K562 (cell line): ENCODE data around the gene FFAR4. TPM values are rescaled to one million over a fixed set of nuclear protein-coding genes. Genes with fewer than 3 reads are reported as not detected.

Experiments
- ATAC-seq: fragments of 200-7000 bp; cut with Tn5 transposase; 3 replicates; pipeline ENCODE4 v1.9.1; 2020; ENCODE audit warnings: moderate library complexity
- BruUV-seq: library from RNA; stranded (reverse); fragments of 400-500 nt; replicated peaks from 2 replicates; lab custom pipeline; 2021; lab: Mats Ljungman, UMichigan
- CTCF ChIA-PET: fragments of 300-600 bp; formaldehyde crosslinking; extraction: SDS; loops from one replicate; lab custom pipeline; 2021; ENCODE audit warnings: low intra/inter-chr PET ratio; lab: Yijun Ruan, JAX
- POLR2A ChIA-PET: fragments of 300-600, 350-650 bp; sonication (Branson Sonifier 250); formaldehyde crosslinking; extraction: SDS; loops from one replicate; lab custom pipeline; 2021; ENCODE audit warnings: antibody characterized with exemption, inconsistent platforms; lab: Yijun Ruan, JAX
- DNase-seq, 4 experiments: peaks; one replicate each; pipeline versions ENCODE4 v3.0.0 to v3.0.0-alpha.2; 2011 to 2018; ENCODE audit warnings: low spot score in 3 of 4, mixed read lengths in 3 of 4; ENCODE audit errors: extremely low read depth in 1 of 4
- FAIRE-seq: peaks from 2 replicates; lab custom pipeline; 2011; peaks lifted over from hg19 to GRCh38; lab: Jason Lieb, UNC
- H2AFZ ChIP-seq: 2 replicates; pipeline ENCODE4 v1.6.0; 2011; ENCODE audit warnings: low read depth, low read length, control low read depth, inconsistent platforms
- H3K27ac ChIP-seq: fragments of 200-600 bp; 3 replicates; pipeline ENCODE4 v1.8.0; 2011; ENCODE audit warnings: low read depth, mild to moderate bottlenecking, control low read depth, inconsistent platforms, low read length, moderate library complexity, mixed read lengths; ENCODE audit errors: extremely low read depth
- H3K27me3 ChIP-seq, 2 experiments: fragments of 300-600 bp in 1 of 2; 2 replicates in 1 of 2; 3 replicates in 1 of 2; pipeline versions ENCODE4 v1.6.0 to v1.8.0; 2011; ENCODE audit warnings: inconsistent platforms in 2 of 2, low read length in 2 of 2, mild to moderate bottlenecking in 1 of 2, mixed read lengths in 1 of 2, moderate library complexity in 1 of 2; ENCODE audit not compliant: control insufficient read depth in 2 of 2, insufficient read depth in 2 of 2
- H3K36me3 ChIP-seq: fragments of 300-600 bp; 3 replicates; pipeline ENCODE4 v1.8.0; 2011; ENCODE audit warnings: mild to moderate bottlenecking, low read length, inconsistent platforms; ENCODE audit not compliant: control insufficient read depth, insufficient read depth
- H3K4me1 ChIP-seq, 2 experiments: fragments of 200-600 bp in 1 of 2; replicated peaks in 1 of 2; 2 replicates in 1 of 2; 3 replicates in 1 of 2; pipeline versions ENCODE4 v1.5.1 to v1.8.0; 2011; ENCODE audit warnings: inconsistent platforms in 2 of 2, low read length in 2 of 2, mild to moderate bottlenecking in 1 of 2, mixed read lengths in 1 of 2, moderate library complexity in 1 of 2; ENCODE audit not compliant: control insufficient read depth in 2 of 2, insufficient read depth in 2 of 2
- H3K4me2 ChIP-seq: 2 replicates; pipeline ENCODE4 v1.6.1; 2011; ENCODE audit warnings: low read length, control low read depth, inconsistent platforms, mixed read lengths; ENCODE audit not compliant: insufficient read depth
- H3K4me3 ChIP-seq: fragments of 200-600 bp; sonication (generic), shearing (Covaris generic); 2 replicates; pipeline ENCODE4 v1.5.1; 2016; ENCODE audit warnings: control low read depth, inconsistent platforms
- H3K79me2 ChIP-seq: fragments of 200-600 bp; 3 replicates; pipeline ENCODE4 v1.8.0; 2011; ENCODE audit warnings: low read length, inconsistent platforms; ENCODE audit not compliant: control insufficient read depth, insufficient read depth
- H3K9ac ChIP-seq, 2 experiments: 2 replicates each; pipeline versions ENCODE4 v1.6.0 to v1.6.1; 2011; ENCODE audit warnings: low read depth in 2 of 2, low read length in 2 of 2, control low read depth in 1 of 2, inconsistent platforms in 1 of 2, mild to moderate bottlenecking in 1 of 2, mixed read lengths in 1 of 2; ENCODE audit not compliant: insufficient read depth in 1 of 2
- H3K9me1 ChIP-seq: one replicate; pipeline ENCODE4 v1.6.0; 2011; ENCODE audit warnings: inconsistent platforms, mild to moderate bottlenecking, low read length, moderate library complexity; ENCODE audit not compliant: control insufficient read depth, insufficient read depth
- H3K9me3 ChIP-seq: replicated peaks from 2 replicates; pipeline ENCODE4 v1.5.1; 2011; ENCODE audit warnings: low read depth, low read length, inconsistent platforms; ENCODE audit not compliant: control insufficient read depth, insufficient read depth
- H4K20me1 ChIP-seq: replicated peaks from 2 replicates; pipeline ENCODE4 v1.6.1; 2011; ENCODE audit warnings: low read length, inconsistent platforms, mixed read lengths; ENCODE audit not compliant: control insufficient read depth, insufficient read depth
- E2F6 ChIP-seq, 2 experiments: IDR thresholded peaks; 2 replicates each; pipeline ENCODE4 v1.6.1; 2011; ENCODE audit warnings: borderline replicate concordance in 1 of 2, control low read depth in 1 of 2, low read depth in 1 of 2, low read length in 1 of 2, mild to moderate bottlenecking in 1 of 2, mixed read lengths in 1 of 2, moderate library complexity in 1 of 2; ENCODE audit not compliant: insufficient read depth in 1 of 2, insufficient read length in 1 of 2, poor library complexity in 1 of 2, severe bottlenecking in 1 of 2; ENCODE audit errors: extremely low read depth in 1 of 2
- NFIC ChIP-seq: fragments of 450-650 bp; IDR thresholded peaks from 2 replicates; pipeline ENCODE4 v1.6.1; 2017; ENCODE audit warnings: mild to moderate bottlenecking, inconsistent platforms
- ZNF655 ChIP-seq: fragments of 250-450 bp; sonication (Bioruptor Pico); IDR thresholded peaks from 2 replicates; pipeline ENCODE4 v1.5.0; 2021
- WGBS: fragments of 100-300 bp; shearing (Covaris generic); methylation state at CpG from one replicate; pipeline ENCODE4 v1.1.6; 2016; ENCODE audit warnings: low coverage, mixed read lengths; ENCODE audit not compliant: insufficient coverage; ENCODE audit errors: missing lambda C conversion rate; 5-methylcytosine and 5-hydroxymethylcytosine counted together
- in situ Hi-C: fragments of 300-500 bp; cut with MboI; formaldehyde crosslinking; loops from 4 replicates; pipeline ENCODE4 v1.15.0; 2018; ENCODE audit warnings: inconsistent platforms, mixed read lengths
- intact Hi-C: fragments of 100-400 bp; cut with micrococcal nuclease; formaldehyde crosslinking; loops from 2 replicates; pipeline ENCODE4 v1.14.2; 2022
- polyA plus RNA-seq, 8 experiments: library from polyadenylated mRNA; depleted of rRNA in 4 of 8; stranded (reverse) in 5 of 8; unstranded in 3 of 8; fragments of >200 nt; fragmentation: Nextera tagmentation in 2 of 8; fragmentation: Illumina TruSeq in 1 of 8; extraction: Ambion mirVana in 2 of 8; extraction: Trizol in 1 of 8; gene quantifications; 2 replicates each; pipeline versions ENCODE4 v1.2.1 to v1.2.3, GENCODE V29; 2011 to 2014; ENCODE audit warnings: inconsistent platforms in 1 of 8, missing spikeins in 1 of 8
- total RNA-seq, 7 experiments: library from RNA; depleted of rRNA in 6 of 7; stranded (reverse); fragments of >200 nt in 6 of 7; fragmentation: Illumina TruSeq in 2 of 7; extraction: Trizol in 2 of 7; gene quantifications; 2 replicates each; pipeline versions ENCODE4 v1.2.1 to v1.2.3, GENCODE V29; 2011 to 2021; ENCODE audit warnings: low replicate concordance in 1 of 7

FFAR4 gene
- total and polyA plus RNA-seq, 9 of the 15 experiments (the other 6 are each of a cell fraction or from before 2014, with no cell fraction given) = not detected

GRCh38 chr10:93573051-93573909, 6.8 kb downstream of the FFAR4 start (continued):
- TF ChIP-seq ZNF655 (CRISPR knock-in tag) = no peak

GRCh38 chr10:93573924-93574323, 7.5 kb downstream of the FFAR4 start:
- no peaks in the 10 kb centered on the region for H3K9me1 ChIP-seq
- no peak for ATAC-seq
- H3K27me3 ChIP-seq = peaks cover 4 to 30% of the 10 kb centered on the region in 2 experiments; a peak in 3 of 5 replicates
- no peak overlapping the region for H3K4me2 ChIP-seq
- in situ Hi-C loops = no loop called here
- TF ChIP-seq NFIC (no peak), E2F6 (IDR thresholded peaks at IDR 0.05; ENCODE audit: borderline replicate concordance in 1 of 2, extremely low read depth in 1 of 2, insufficient read depth in 1 of 2, insufficient read length in 1 of 2, low read depth in 1 of 2, low read length in 1 of 2, poor library complexity in 1 of 2, severe bottlenecking in 1 of 2) (no peak)
- intact Hi-C loops = no loop called here
- FAIRE-seq = no peak
- ChIA-PET POLR2A (no interaction called here), CTCF (no interaction called here)
- no TSS peak for BruUV-seq
- no peak for DNase-seq
- no peaks in the 10 kb centered on the region for H3K4me1 ChIP-seq
- no peak overlapping the region for H3K27ac ChIP-seq
- H3K9me3 ChIP-seq = no peaks in the 10 kb centered on the region
- H3K36me3 ChIP-seq = no peaks in the 10 kb centered on the region
- no peak overlapping the region for H3K9ac ChIP-seq
- H2AFZ ChIP-seq = no peak overlapping the region
- WGBS = 0% methylated on average over 3 of the region's 3 CpGs
- H4K20me1 ChIP-seq = no peaks in the 10 kb centered on the region
- no peaks in the 10 kb centered on the region for H3K79me2 ChIP-seq
- no peak overlapping the region for H3K4me3 ChIP-seq
